GM21825 (cell line): ENCODE data around the gene SLC14A1.

Source experiments
- ATAC-seq: cut with Tn5 transposase; IDR thresholded peaks from one replicate; pipeline ENCODE4 v1.9.1; 2021; ENCODE audit warnings: mild to moderate bottlenecking, moderate library complexity; ENCODE audit not compliant: unreplicated experiment

The SLC14A1 gene

DNA sequence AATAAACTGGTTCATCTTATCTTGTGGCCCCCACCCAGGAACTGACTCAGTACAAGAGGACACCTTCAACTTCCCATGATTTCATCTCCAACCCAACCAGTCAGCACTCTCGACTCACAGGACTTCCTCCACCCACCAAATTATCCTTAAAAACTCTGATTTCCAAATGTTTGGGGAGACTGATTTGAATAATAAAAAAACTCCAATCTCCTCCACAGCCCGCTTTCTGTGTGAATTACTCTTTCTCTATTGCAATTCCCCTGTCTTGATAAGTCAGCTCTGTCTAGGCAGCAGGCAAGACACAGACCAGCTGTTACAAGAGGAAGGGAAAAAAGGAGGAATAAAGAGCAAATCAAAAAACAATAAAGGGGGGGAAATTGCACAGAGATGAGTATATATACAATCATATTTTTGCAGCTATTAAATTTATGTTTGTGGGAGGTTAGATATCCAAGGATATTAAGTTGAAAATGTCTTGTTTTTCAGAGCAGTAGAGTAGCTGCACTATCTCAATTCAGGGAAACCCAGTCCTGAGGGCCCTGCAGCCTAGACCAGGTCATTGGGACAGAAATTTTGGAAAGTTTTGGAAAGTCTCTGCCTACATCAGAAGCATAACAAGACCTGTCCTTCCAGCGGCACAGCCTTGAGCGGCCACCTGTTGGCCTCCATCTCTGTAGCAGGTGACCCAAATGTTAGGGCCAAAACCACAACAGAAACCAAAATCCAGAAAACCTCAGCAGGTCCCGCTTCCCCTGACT is 68.7 kb downstream of the SLC14A1 start:
- no peak for ATAC-seq

GRCh38 chr18:45793264-45793965 is 69.4 kb downstream of the SLC14A1 start:
- ATAC-seq = no peak

- no peak for ATAC-seq
Observed at GRCh38 chr18:45801416-45802004, 77.5 kb downstream of the SLC14A1 start.
